Fibroblast of pulmonary artery (primary cell): ENCODE results near the gene CYP27C1.

Experiments
- DNase-seq: peaks from one replicate; pipeline ENCODE4 v3.0.0-alpha.2; 2010; ENCODE audit warnings: low read depth
- H3K4me3 ChIP-seq: replicated peaks from 2 replicates; pipeline ENCODE4 v1.5.1; 2011; ENCODE audit warnings: low read depth, mild to moderate bottlenecking, control low read depth, low read length, moderate library complexity
- CTCF ChIP-seq: IDR thresholded peaks from 2 replicates; pipeline ENCODE4 v1.5.1; 2011; ENCODE audit warnings: mild to moderate bottlenecking, control low read depth, low read length, inconsistent platforms; ENCODE audit errors: missing control alignments

CYP27C1 gene

GRCh38 chr2:127146071-127146725, 73.9 kb downstream of the CYP27C1 start:
- no peak for TF ChIP-seq CTCF
- H3K4me3 ChIP-seq, result no peak overlapping the region
- no peak for DNase-seq

GRCh38 chr2:127145280-127145895, 74.7 kb downstream of the CYP27C1 start:
- no peak for TF ChIP-seq CTCF
- DNase-seq, result no peak
- no peak overlapping the region for H3K4me3 ChIP-seq

- no peak overlapping the region for H3K4me3 ChIP-seq
- DNase-seq, result peak; percentile 36
- no peak for TF ChIP-seq CTCF
Observed at GRCh38 chr2:127143841-127144782, 76.0 kb downstream of the CYP27C1 start.

- no peak for TF ChIP-seq CTCF
- no peak overlapping the region for H3K4me3 ChIP-seq
- no peak for DNase-seq
Observed at GRCh38 chr2:127142663-127143630, 77.2 kb downstream of the CYP27C1 start.

GRCh38 chr2:127140538-127140937, 79.6 kb downstream of the CYP27C1 start:
- DNase-seq, result no peak
- TF ChIP-seq CTCF, result no peak
- no peak overlapping the region for H3K4me3 ChIP-seq

GRCh38 chr2:127139766-127140165, 80.3 kb downstream of the CYP27C1 start:
- H3K4me3 ChIP-seq, result no peak overlapping the region
- TF ChIP-seq CTCF, result no peak
- DNase-seq, result no peak
